OCI-LY7 (cell line): ENCODE data around the gene USP34. TPM values are rescaled to one million over a fixed set of nuclear protein-coding genes. Genes with fewer than 3 reads are reported as not detected.

Experiments
- BruUV-seq: library from RNA; stranded (reverse); fragments of 400-500 nt; replicated peaks from 2 replicates; lab custom pipeline; 2021; lab: Mats Ljungman, UMichigan
- CTCF ChIA-PET: fragments of 300-600 bp; sonication (Branson Sonifier 250); formaldehyde crosslinking; loops from one replicate; lab custom pipeline; 2022; ENCODE audit warnings: antibody characterized with exemption; ENCODE audit not compliant: unreplicated experiment; lab: Charles Lee
- POLR2A ChIA-PET: fragments of 300-600 bp; sonication (Branson Sonifier 250); formaldehyde crosslinking; loops from one replicate; lab custom pipeline; 2022; ENCODE audit warnings: antibody characterized with exemption; lab: Charles Lee
- DNase-seq: peaks from one replicate; pipeline ENCODE4 v3.0.0-alpha.2; 2015; ENCODE audit warnings: low spot score
- H2AFZ ChIP-seq: fragments of 200-600 bp; sonication (generic), shearing (Covaris generic); 2 replicates; pipeline ENCODE4 v1.6.1; 2014; ENCODE audit warnings: mild to moderate bottlenecking, antibody characterized with exemption, low read length, moderate library complexity
- H3K27ac ChIP-seq: fragments of 200-600 bp; sonication (generic); 2 replicates; pipeline ENCODE4 v1.5.1; 2014; ENCODE audit warnings: mixed run types, low read depth, mild to moderate bottlenecking, moderate library complexity, low read length, inconsistent platforms; ENCODE audit not compliant: poor library complexity, severe bottlenecking
- H3K36me3 ChIP-seq: fragments of 200-600 bp; sonication (generic); 2 replicates; pipeline ENCODE4 v1.6.1; 2014; ENCODE audit warnings: mild to moderate bottlenecking, antibody characterized with exemption, low read length, moderate library complexity, mixed read lengths; ENCODE audit not compliant: insufficient read depth
- H3K4me1 ChIP-seq: fragments of 200-600 bp; sonication (generic); 2 replicates; pipeline ENCODE4 v1.5.1; 2014; ENCODE audit warnings: mild to moderate bottlenecking, low read length; ENCODE audit not compliant: insufficient read depth, poor library complexity, severe bottlenecking
- H3K4me2 ChIP-seq: fragments of 200-600 bp; sonication (generic); 2 replicates; pipeline ENCODE4 v1.6.1; 2014; ENCODE audit warnings: mild to moderate bottlenecking, low read length
- H3K4me3 ChIP-seq: fragments of 200-600 bp; sonication (generic); 2 replicates; pipeline ENCODE4 v1.5.1; 2014; ENCODE audit warnings: mild to moderate bottlenecking, low read depth, low read length; ENCODE audit not compliant: poor library complexity, severe bottlenecking
- H3K79me2 ChIP-seq: fragments of 200-600 bp; sonication (generic); 2 replicates; pipeline ENCODE4 v1.6.1; 2016; ENCODE audit warnings: low read depth, mild to moderate bottlenecking, low read length, moderate library complexity, mixed read lengths; ENCODE audit not compliant: insufficient read depth
- H3K9me2 ChIP-seq: fragments of 200-600 bp; sonication (generic); 2 replicates; pipeline ENCODE4 v1.6.1; 2016; ENCODE audit warnings: mild to moderate bottlenecking, low read length, mixed read lengths; ENCODE audit not compliant: insufficient read depth
- H3K9me3 ChIP-seq: fragments of 200-600 bp; sonication (generic); 2 replicates; pipeline ENCODE4 v1.6.1; 2014; ENCODE audit warnings: mild to moderate bottlenecking, mixed run types, low read length, mixed read lengths
- H4K20me1 ChIP-seq: fragments of 200-600 bp; sonication (generic); 2 replicates; pipeline ENCODE4 v1.6.1; 2014; ENCODE audit warnings: mild to moderate bottlenecking, antibody characterized with exemption, low read length, moderate library complexity, mixed read lengths; ENCODE audit not compliant: insufficient read depth
- EZH2phosphoT487 ChIP-seq: fragments of 200-600 bp; sonication (generic); IDR thresholded peaks from 2 replicates; pipeline ENCODE4 v1.6.1; 2018; ENCODE audit warnings: low read depth, borderline replicate concordance, mild to moderate bottlenecking, mixed run types, antibody characterized with exemption, low read length, moderate library complexity, mixed read lengths
- intact Hi-C: fragments of 100-400 bp; cut with micrococcal nuclease; formaldehyde crosslinking; loops from one replicate; pipeline ENCODE4 v1.10.0; 2022; ENCODE audit not compliant: unreplicated experiment
- total RNA-seq, 2 experiments: library from RNA; depleted of rRNA in 1 of 2; stranded (reverse); fragments of >200 nt in 1 of 2; shearing (Covaris generic) in 1 of 2; gene quantifications; 2 replicates each; pipeline ENCODE4 v1.2.3, GENCODE V29; 2014 to 2022
- TF ChIP-seq, protein P1 (sequence below): fragments of 200-600 bp; sonication (generic); conservative IDR thresholded peaks from 2 replicates; pipeline ENCODE4 v1.5.1; 2014; ENCODE audit warnings: mild to moderate bottlenecking, antibody characterized with exemption, low read length, moderate library complexity, mixed read lengths

Gene USP34
- total RNA-seq, 2 experiments from 2014 or later, result 192 to 344 TPM

DNA sequence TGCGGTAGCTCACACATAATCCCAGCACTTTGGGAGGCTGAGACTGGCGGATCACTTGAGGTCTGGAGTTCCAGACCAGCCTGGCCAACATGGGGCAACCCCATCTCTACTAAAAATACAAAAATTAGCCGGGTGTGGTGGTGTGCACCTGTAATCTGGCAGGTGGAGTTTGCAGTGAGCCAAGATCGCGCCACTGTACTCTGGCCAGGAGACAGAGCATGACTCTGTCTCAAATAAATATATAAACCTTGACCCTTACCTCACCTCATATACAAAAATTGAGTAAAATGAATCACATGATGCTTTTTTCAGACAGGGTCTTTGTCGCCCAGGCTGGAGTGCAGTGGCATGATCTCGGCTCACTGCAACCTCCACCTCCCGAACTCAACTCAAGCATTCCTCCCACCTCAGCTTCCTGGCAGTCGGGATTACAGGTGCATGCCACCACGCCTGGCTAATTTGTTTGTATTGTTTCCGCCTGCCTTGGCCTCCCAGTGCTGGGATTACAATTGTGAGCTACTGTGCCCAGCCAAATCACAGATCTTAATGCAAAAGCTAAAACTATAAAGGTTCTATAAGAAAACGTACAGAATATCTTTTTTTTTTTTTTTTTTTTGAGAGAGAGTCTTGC, 42.0 kb upstream of the USP34 start:
- Histone ChIP-seq H4K20me1 (peaks cover 31% of the 10 kb centered on the region), H3K4me3 (no peak overlapping the region), H3K4me1 (no peaks in the 10 kb centered on the region), H3K9me3 (no peaks in the 10 kb centered on the region), H3K4me2 (no peak overlapping the region), H3K36me3 (peaks cover 100% of the 10 kb centered on the region), H3K27ac (no peak overlapping the region), H3K79me2 (peaks cover 100% of the 10 kb centered on the region), H3K9me2 (no peaks in the 10 kb centered on the region), H2AFZ (no peak overlapping the region)
- POLR2A ChIA-PET, result interaction anchor here (1.5 kb wide), 2 partner anchors 16 to 18 kb away, joined by 4 read pairs; no protein-coding TSS in a partner anchor
- CTCF ChIA-PET, result no interaction called here
- DNase-seq, result no peak
- no TSS peak for BruUV-seq
- intact Hi-C loops, result no loop called here
- TF ChIP-seq, protein P1, sequence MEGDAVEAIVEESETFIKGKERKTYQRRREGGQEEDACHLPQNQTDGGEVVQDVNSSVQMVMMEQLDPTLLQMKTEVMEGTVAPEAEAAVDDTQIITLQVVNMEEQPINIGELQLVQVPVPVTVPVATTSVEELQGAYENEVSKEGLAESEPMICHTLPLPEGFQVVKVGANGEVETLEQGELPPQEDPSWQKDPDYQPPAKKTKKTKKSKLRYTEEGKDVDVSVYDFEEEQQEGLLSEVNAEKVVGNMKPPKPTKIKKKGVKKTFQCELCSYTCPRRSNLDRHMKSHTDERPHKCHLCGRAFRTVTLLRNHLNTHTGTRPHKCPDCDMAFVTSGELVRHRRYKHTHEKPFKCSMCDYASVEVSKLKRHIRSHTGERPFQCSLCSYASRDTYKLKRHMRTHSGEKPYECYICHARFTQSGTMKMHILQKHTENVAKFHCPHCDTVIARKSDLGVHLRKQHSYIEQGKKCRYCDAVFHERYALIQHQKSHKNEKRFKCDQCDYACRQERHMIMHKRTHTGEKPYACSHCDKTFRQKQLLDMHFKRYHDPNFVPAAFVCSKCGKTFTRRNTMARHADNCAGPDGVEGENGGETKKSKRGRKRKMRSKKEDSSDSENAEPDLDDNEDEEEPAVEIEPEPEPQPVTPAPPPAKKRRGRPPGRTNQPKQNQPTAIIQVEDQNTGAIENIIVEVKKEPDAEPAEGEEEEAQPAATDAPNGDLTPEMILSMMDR, result no peak
- no peak for TF ChIP-seq EZH2phosphoT487

DNA sequence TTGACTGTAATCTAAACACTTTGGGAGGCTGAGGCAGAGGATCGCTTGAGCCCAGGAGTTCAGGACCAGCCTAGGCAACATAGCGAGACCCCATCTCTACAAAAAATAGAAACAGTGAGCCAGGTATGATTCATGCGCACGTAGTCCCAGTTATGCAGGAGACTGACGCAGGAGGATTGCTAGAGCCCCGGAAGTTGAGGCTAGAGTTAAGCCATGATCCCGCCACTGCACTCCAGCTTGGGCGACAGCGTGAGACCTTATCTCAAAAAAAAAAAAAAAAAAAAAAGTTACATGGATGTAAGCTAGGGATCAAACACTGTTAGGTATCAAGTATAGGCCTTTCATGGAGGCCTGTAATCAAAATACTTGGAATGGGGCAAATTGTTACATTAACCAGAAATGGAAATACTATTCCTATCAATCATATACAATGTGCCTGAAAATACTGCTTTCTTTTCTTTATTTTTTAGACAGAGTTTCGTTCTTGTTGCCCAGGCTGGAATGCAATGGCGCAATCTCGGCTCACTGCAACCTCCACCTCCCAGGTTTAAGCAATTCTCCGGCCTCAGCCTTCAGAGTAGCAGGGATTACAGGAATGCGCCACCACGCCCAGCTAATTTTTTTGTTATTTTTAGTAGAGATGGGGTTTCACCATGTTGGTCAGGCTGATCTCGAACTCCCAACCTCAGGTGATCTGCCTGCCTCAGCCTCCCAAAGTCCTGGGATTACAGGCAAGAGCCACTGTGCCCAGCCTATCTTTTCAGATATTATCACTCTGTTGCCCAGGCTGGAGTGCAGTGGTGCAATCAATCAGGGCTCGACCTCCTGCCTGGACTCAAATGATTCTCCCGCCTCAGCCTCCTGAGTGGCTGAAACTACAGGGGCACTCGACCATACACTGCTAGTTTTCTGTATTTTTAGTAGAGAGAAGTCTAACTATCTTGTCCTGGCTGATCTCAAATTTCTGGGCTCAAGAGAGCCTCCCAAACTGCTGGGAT, 40.1 kb upstream of the USP34 start:
- TF ChIP-seq, protein P1, result no peak
- no peak for TF ChIP-seq EZH2phosphoT487
- no peak for DNase-seq
- H3K9me3 ChIP-seq, result no peaks in the 10 kb centered on the region
- no TSS peak for BruUV-seq
- ChIA-PET POLR2A (interaction anchor here (0.5 to 1.3 kb wide), 2 partner anchors 10 to 198 kb away, joined by 4 to 7 read pairs; no protein-coding TSS in a partner anchor), CTCF (no interaction called here)
- H3K36me3 ChIP-seq, result peaks cover 99% of the 10 kb centered on the region
- no peaks in the 10 kb centered on the region for H3K9me2 ChIP-seq
- no peak overlapping the region for H3K4me3 ChIP-seq
- H4K20me1 ChIP-seq, result peaks cover 27% of the 10 kb centered on the region; the same call in 1 of the 2 replicates
- intact Hi-C loops, result no loop called here
- no peak overlapping the region for H2AFZ ChIP-seq
- H3K79me2 ChIP-seq, result peaks cover 100% of the 10 kb centered on the region
- H3K4me1 ChIP-seq, result no peaks in the 10 kb centered on the region
- H3K27ac ChIP-seq, result no peak overlapping the region
- no peak overlapping the region for H3K4me2 ChIP-seq
